Loucy (cell line): ENCODE data around the gene MAVS.

Source experiments
- H2AFZ ChIP-seq: fragments of 200-600 bp; sonication (generic); 2 replicates; pipeline ENCODE4 v1.6.0; 2016; ENCODE audit warnings: antibody characterized with exemption, mild to moderate bottlenecking, low read length, moderate library complexity
- H3F3A ChIP-seq: fragments of 200-600 bp; 2 replicates; pipeline ENCODE4 v1.6.0; 2016; ENCODE audit warnings: antibody characterized with exemption, low read depth, mild to moderate bottlenecking
- H3K27me3 ChIP-seq: fragments of 200-600 bp; sonication (generic); 2 replicates; pipeline ENCODE4 v1.6.1; 2014; ENCODE audit warnings: low read length, mild to moderate bottlenecking; ENCODE audit not compliant: insufficient read depth, poor library complexity, severe bottlenecking
- H3K36me3 ChIP-seq: fragments of 200-600 bp; sonication (generic); 2 replicates; pipeline ENCODE4 v1.6.1; 2016; ENCODE audit warnings: low read length; ENCODE audit not compliant: insufficient read depth
- H3K4me1 ChIP-seq: fragments of 200-600 bp; sonication (generic); 2 replicates; pipeline ENCODE4 v1.5.1; 2014; ENCODE audit warnings: low read length, mild to moderate bottlenecking; ENCODE audit not compliant: insufficient read depth, poor library complexity, severe bottlenecking
- H3K4me2 ChIP-seq: fragments of 200-600 bp; sonication (generic); 2 replicates; pipeline ENCODE4 v1.6.0; 2014; ENCODE audit warnings: antibody characterized with exemption, low read length, low read depth, mild to moderate bottlenecking; ENCODE audit not compliant: poor library complexity, severe bottlenecking
- H3K4me3 ChIP-seq: fragments of 200-600 bp; sonication (generic); 2 replicates; pipeline ENCODE4 v1.5.1; 2014; ENCODE audit warnings: low read length, mild to moderate bottlenecking, mixed read lengths; ENCODE audit not compliant: poor library complexity, severe bottlenecking
- H3K79me2 ChIP-seq: fragments of 200-600 bp; sonication (generic); 2 replicates; pipeline ENCODE4 v1.6.1; 2014; ENCODE audit warnings: low read length; ENCODE audit not compliant: insufficient read depth
- H3K9ac ChIP-seq: fragments of 200-600 bp; sonication (generic); 2 replicates; pipeline ENCODE4 v1.6.0; 2014; ENCODE audit warnings: mild to moderate bottlenecking, low read depth, low read length, moderate library complexity; ENCODE audit not compliant: poor library complexity, severe bottlenecking
- H3K9me2 ChIP-seq: fragments of 200-600 bp; sonication (generic); replicated peaks from 2 replicates; pipeline ENCODE4 v1.6.1; 2016; ENCODE audit warnings: low read depth, low read length, mixed read lengths
- H3K9me3 ChIP-seq: fragments of 200-600 bp; sonication (generic); 2 replicates; pipeline ENCODE4 v1.6.1; 2014; ENCODE audit warnings: mild to moderate bottlenecking, antibody characterized with exemption, low read length, low read depth; ENCODE audit not compliant: insufficient read depth
- H4K20me1 ChIP-seq: fragments of 200-600 bp; sonication (generic); 2 replicates; pipeline ENCODE4 v1.6.0; 2014; ENCODE audit warnings: antibody characterized with exemption, low read length, mild to moderate bottlenecking; ENCODE audit not compliant: insufficient read depth, poor library complexity, severe bottlenecking
- CTCF ChIP-seq: fragments of 200-600 bp; sonication (generic); conservative IDR thresholded peaks from 2 replicates; pipeline ENCODE4 v1.5.1; 2014; ENCODE audit warnings: mild to moderate bottlenecking, antibody characterized with exemption, low read length
- EZH2phosphoT487 ChIP-seq: fragments of 200-600 bp; IDR thresholded peaks from 2 replicates; pipeline ENCODE4 v1.6.1; 2018; ENCODE audit warnings: antibody characterized with exemption, mild to moderate bottlenecking, moderate library complexity, borderline replicate concordance

MAVS gene

DNA sequence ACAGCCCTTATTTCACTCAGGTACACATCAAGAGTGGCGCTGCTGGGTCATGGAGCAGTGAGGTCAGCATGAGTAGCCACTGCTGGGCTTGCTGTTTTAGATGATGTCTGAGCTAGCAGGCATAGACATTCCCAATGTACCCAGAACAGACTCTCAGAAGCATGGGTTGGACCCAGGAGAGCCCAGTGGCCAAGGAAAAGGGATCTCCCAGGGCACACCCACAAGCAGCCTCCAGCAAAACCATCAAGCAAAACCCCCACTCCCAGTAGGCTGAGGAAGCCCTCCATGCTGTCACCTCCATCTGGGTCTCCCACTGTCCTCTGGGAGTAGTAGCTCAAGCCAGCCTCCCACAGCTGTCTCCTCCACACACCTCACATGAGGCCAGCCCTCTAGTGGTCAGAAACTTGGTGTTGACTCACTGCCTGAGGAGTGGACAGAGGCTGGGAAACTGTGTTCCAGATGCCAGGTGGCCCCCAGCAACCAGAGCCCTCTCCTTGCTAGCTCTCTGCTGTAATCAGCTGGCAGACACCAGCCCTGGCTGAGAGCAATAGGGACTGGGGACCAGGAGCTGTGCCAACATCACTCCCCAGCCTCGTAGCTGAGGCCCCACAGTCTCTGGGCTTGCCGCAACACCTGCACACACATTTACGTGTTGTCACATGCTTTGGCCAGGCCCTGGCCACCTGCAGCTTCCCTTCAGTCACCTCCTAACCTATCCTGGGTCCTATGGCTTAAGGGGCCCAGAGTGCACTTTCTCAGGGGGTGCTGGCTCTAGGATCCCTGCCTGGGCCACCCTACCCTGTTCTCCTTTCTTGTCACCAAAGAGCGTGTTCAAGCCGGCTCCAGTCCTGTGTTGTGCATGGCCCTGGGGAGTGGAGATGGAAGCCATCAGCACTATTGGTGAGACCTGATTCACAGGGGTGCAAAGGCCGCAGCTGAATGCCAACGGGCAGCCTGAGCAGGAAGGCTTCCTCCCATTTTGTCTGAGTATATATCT, 28.2 kb upstream of the MAVS start:
- Histone ChIP-seq H3K79me2 (peaks cover 15% of the 10 kb centered on the region), H3K4me2 (no peak overlapping the region), H3K36me3 (no peaks in the 10 kb centered on the region), H3K9me3 (no peaks in the 10 kb centered on the region), H3K9ac (peak overlapping the region; percentile 95), H3K4me3 (no peak overlapping the region), H3K27me3 (no peaks in the 10 kb centered on the region), H4K20me1 (no peaks in the 10 kb centered on the region), H3F3A (no peaks in the 10 kb centered on the region), H3K4me1 (peaks cover 53% of the 10 kb centered on the region), H3K9me2 (no peaks in the 10 kb centered on the region), H2AFZ (no peak overlapping the region)
- TF ChIP-seq CTCF (peak; percentile 61), EZH2phosphoT487 (no peak)

- H4K20me1 ChIP-seq: no peaks in the 10 kb centered on the region
- H3K27me3 ChIP-seq: no peaks in the 10 kb centered on the region
- H3K9me2 ChIP-seq: no peaks in the 10 kb centered on the region
- H3F3A ChIP-seq: no peaks in the 10 kb centered on the region
- H3K4me2 ChIP-seq: peak overlapping the region; percentile 94
- H3K4me3 ChIP-seq: peak overlapping the region; percentile 92
- H3K79me2 ChIP-seq: peaks cover 15% of the 10 kb centered on the region
- no peaks in the 10 kb centered on the region for H3K9me3 ChIP-seq
- no peak for TF ChIP-seq CTCF
- TF ChIP-seq EZH2phosphoT487: no peak
- H3K9ac ChIP-seq: peak overlapping the region; percentile 95
- H2AFZ ChIP-seq: peak overlapping the region; percentile 93; the same call in 1 of the 2 replicates
- H3K36me3 ChIP-seq: no peaks in the 10 kb centered on the region
- H3K4me1 ChIP-seq: peaks cover 49% of the 10 kb centered on the region
Measured at GRCh38 chr20:3819411-3820047, 27.1 kb upstream of the MAVS start.

- Histone ChIP-seq H3K9ac (peak within 1 kb of the TSS; percentile 95), H3K4me2 (peak within 1 kb of the TSS; percentile 94), H3K36me3 (no peaks in the 10 kb centered on the region), H3K79me2 (peaks cover 15% of the 10 kb centered on the region), H3F3A (no peaks in the 10 kb centered on the region), H2AFZ (peak within 1 kb of the TSS; percentile 93), H3K9me2 (no peaks in the 10 kb centered on the region), H4K20me1 (no peaks in the 10 kb centered on the region), H3K9me3 (no peaks in the 10 kb centered on the region), H3K4me3 (peak within 1 kb of the TSS; percentile 92), H3K4me1 (peaks cover 43% of the 10 kb centered on the region), H3K27me3 (no peaks in the 10 kb centered on the region)
- TF ChIP-seq EZH2phosphoT487: no peak
- TF ChIP-seq CTCF: peak; percentile 87
Measured at GRCh38 chr20:3820048-3820900, 26.4 kb upstream of the MAVS start, which contains the start of gene AP5S1. TSS of gene AP5S1 (plus strand) at chr20:3820547. CDS start at chr20:3822118, 1,571 bp downstream.
